Measurements from ENCODE around the gene CEMIP. TPM values are rescaled to one million over a fixed set of nuclear protein-coding genes. Genes with fewer than 3 reads are reported as not detected.

CEMIP gene
- total and polyA plus RNA-seq, 2 of the 4 experiments (the other 2 are of a cell fraction), result 63.8 to 78.0 TPM

DNA sequence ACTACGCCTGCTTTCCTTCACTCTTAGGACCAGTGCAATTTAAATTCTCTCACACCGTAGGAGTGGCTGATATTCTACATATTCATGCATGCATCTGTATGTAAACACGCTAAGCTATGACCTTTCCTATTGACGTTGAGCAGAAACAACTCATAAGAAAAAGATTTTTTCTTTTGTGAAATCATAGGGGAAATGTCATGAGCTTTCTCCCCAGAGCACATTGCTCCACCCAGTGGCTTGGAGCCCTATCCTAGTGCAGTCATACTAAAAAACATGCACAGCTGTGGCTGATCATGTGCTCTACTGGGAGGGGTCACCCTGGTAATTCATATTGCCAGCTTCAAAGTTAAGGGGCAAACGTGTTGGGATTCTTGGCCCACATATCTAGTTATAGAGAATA is 212.3 kb downstream of the CEMIP start:
- intact Hi-C loops (cut with micrococcal nuclease), result no loop called here
- H2AFZ ChIP-seq (replicated peaks; ENCODE audit: low read length, poor library complexity), result no peak overlapping the region
- POLR2A ChIA-PET (ENCODE audit: unreplicated experiment), result interaction anchor here (1.0 kb wide), 1 partner anchor 10 kb away, joined by 3 read pairs; the partner anchor contains the start of gene TLNRD1

More for the DNA sequence above, 212.3 kb downstream of the CEMIP start:
- H4K8ac ChIP-seq (ENCODE audit: low read depth in 2 of 2, low read length in 2 of 2), result peak overlapping the region; percentile 6 to 48; a peak in 2 of 4 replicates
- H4K5ac ChIP-seq (ENCODE audit: low read depth, low read length), result no peak overlapping the region
- H2BK5ac ChIP-seq (ENCODE audit: low read depth, low read length, poor library complexity, severe bottlenecking), result peak overlapping the region; percentile 12
- H3K4ac ChIP-seq (ENCODE audit: low read depth, low read length), result no peak overlapping the region
- H2AK9ac ChIP-seq (replicated peaks; ENCODE audit: low read depth, low read length, poor library complexity), result no peak overlapping the region
- CTCF ChIA-PET, result interaction anchor here (0.6 to 1.6 kb wide), 2 partner anchors 72 to 275 kb away, joined by 3 to 8 read pairs; no protein-coding TSS in a partner anchor
- H3K18ac ChIP-seq (ENCODE audit: low read depth, low read length), result no peak overlapping the region
- no peak overlapping the region for H2BK20ac ChIP-seq (ENCODE audit: low read depth, low read length)
- H3K36me3 ChIP-seq (ENCODE audit: control insufficient read depth, insufficient read depth, low read length), result no peaks in the 10 kb centered on the region
- H3K9me1 ChIP-seq (ENCODE audit: insufficient read depth, low read length), result peaks cover 19% of the 10 kb centered on the region
- in situ Hi-C loops (cut with MboI; ENCODE audit: low sequenced_read_pairs), result loop anchor here (10.0 kb wide), 1 partner anchor 273 kb away; no protein-coding TSS in a partner anchor
- H3K9me3 ChIP-seq (ENCODE audit: control insufficient read depth, insufficient read depth, low read length), result no peaks in the 10 kb centered on the region
- no peaks in the 10 kb centered on the region for H3K27me3 ChIP-seq (ENCODE audit: control insufficient read depth, insufficient read depth, low read length)
- no TSS peak for BruUV-seq (replicated peaks)
- H2BK120ac ChIP-seq (ENCODE audit: low read depth, low read length), result no peak overlapping the region
- peak; percentile 73 for DNase-seq
- peaks cover 6% of the 10 kb centered on the region for H3K4me1 ChIP-seq (ENCODE audit: control insufficient read depth, insufficient read depth, low read length)
- peak; percentile 22 for ATAC-seq (ENCODE audit: low read depth)
- H3K9ac ChIP-seq (ENCODE audit: low read depth, low read length), result no peak overlapping the region
- H2AK5ac ChIP-seq (ENCODE audit: low read depth, low read length), result no peak overlapping the region
- no peak overlapping the region for H3K56ac ChIP-seq (ENCODE audit: extremely low read depth, insufficient read depth, low read length)
- H3K4me3 ChIP-seq (ENCODE audit: insufficient read depth, low read depth, low read length), result no peak overlapping the region
- no peak overlapping the region for H3K14ac ChIP-seq (replicated peaks; ENCODE audit: low read depth, low read length)
- no CpG with 5 or more reads among the region's 5 CpGs for WGBS, 2 experiments (ENCODE audit: extremely low coverage in 2 of 2, insufficient read length in 1 of 2)
- H3K4me2 ChIP-seq (ENCODE audit: low read depth, low read length), result no peak overlapping the region
- H3K23ac ChIP-seq (ENCODE audit: low read depth, low read length), result 0 out of 2 replicates have a peak overlapping the region, but pooled peaks have one; percentile 29
- dilution Hi-C loops (cut with HindIII; ENCODE audit: low sequenced_read_pairs, unreplicated experiment), result no loop called here
- no peak overlapping the region for H4K91ac ChIP-seq (ENCODE audit: insufficient read depth, low read depth, low read length)
- H4K20me1 ChIP-seq (ENCODE audit: insufficient read depth, low read length), result peaks cover 13% of the 10 kb centered on the region; the same call in 1 of the 2 replicates
- TF ChIP-seq BHLHE40 (IDR thresholded peaks at IDR 0.05; ENCODE audit: low read depth, low read length) (no peak), CEBPB (IDR thresholded peaks at IDR 0.05; ENCODE audit: low read depth, low read length) (peak; percentile 23; the same call in 1 of the 2 replicates), POLR2A (IDR thresholded peaks at IDR 0.05; ENCODE audit: low read depth, low read length) (no peak)
- TF ChIP-seq, protein P1, sequence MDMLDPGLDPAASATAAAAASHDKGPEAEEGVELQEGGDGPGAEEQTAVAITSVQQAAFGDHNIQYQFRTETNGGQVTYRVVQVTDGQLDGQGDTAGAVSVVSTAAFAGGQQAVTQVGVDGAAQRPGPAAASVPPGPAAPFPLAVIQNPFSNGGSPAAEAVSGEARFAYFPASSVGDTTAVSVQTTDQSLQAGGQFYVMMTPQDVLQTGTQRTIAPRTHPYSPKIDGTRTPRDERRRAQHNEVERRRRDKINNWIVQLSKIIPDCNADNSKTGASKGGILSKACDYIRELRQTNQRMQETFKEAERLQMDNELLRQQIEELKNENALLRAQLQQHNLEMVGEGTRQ (IDR thresholded peaks at IDR 0.05; ENCODE audit: low read depth, low read length), result peak; percentile 46
- TF ChIP-seq, protein P2, sequence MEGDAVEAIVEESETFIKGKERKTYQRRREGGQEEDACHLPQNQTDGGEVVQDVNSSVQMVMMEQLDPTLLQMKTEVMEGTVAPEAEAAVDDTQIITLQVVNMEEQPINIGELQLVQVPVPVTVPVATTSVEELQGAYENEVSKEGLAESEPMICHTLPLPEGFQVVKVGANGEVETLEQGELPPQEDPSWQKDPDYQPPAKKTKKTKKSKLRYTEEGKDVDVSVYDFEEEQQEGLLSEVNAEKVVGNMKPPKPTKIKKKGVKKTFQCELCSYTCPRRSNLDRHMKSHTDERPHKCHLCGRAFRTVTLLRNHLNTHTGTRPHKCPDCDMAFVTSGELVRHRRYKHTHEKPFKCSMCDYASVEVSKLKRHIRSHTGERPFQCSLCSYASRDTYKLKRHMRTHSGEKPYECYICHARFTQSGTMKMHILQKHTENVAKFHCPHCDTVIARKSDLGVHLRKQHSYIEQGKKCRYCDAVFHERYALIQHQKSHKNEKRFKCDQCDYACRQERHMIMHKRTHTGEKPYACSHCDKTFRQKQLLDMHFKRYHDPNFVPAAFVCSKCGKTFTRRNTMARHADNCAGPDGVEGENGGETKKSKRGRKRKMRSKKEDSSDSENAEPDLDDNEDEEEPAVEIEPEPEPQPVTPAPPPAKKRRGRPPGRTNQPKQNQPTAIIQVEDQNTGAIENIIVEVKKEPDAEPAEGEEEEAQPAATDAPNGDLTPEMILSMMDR (conservative IDR thresholded peaks at IDR 0.05; ENCODE audit: low read depth, low read length), result 0 out of 2 replicates have a peak, but pooled peaks have one; percentile 8
- peaks cover 9 to 32% of the 10 kb centered on the region in 2 experiments for H3K79me1 ChIP-seq (ENCODE audit: low read depth in 1 of 2, low read length in 2 of 2)
- 0 out of 3 replicates have a peak overlapping the region, but pooled peaks have one; percentile 4 for H2BK15ac ChIP-seq (ENCODE audit: low read depth, low read length)
- no peak overlapping the region for H3K27ac ChIP-seq (ENCODE audit: insufficient read depth, low read length)

All from IMR-90 (cell line).